Liver (tissue), 9 donors: Measurements from ENCODE around the gene REEP1. TPM values are rescaled to one million over a fixed set of nuclear protein-coding genes. Genes with fewer than 3 reads are reported as not detected.

ENCODE experiments used
- DNase-seq: peaks from one replicate; pipeline ENCODE4 v3.0.0-alpha.2; 2017; ENCODE audit warnings: low spot score
- H3K27ac ChIP-seq, 2 donors: one replicate each; pipeline ENCODE4 v1.7.0; 2013; ENCODE audit warnings: inconsistent platforms in 2 of 2, low read length in 2 of 2, control low read depth in 1 of 2, low read depth in 1 of 2, mild to moderate bottlenecking in 1 of 2
- H3K27me3 ChIP-seq, 4 donors: one replicate each; pipeline versions ENCODE4 v1.6.1 to v1.7.0; 2013; ENCODE audit warnings: low read length in 3 of 4, inconsistent platforms in 1 of 4, mild to moderate bottlenecking in 1 of 4, moderate library complexity in 1 of 4; ENCODE audit not compliant: control insufficient read depth in 4 of 4, insufficient read depth in 4 of 4
- H3K36me3 ChIP-seq, 4 donors: one replicate each; pipeline versions ENCODE4 v1.6.1 to v1.7.0; 2013; ENCODE audit warnings: low read length in 3 of 4, mild to moderate bottlenecking in 3 of 4, low read depth in 1 of 4, moderate library complexity in 1 of 4; ENCODE audit not compliant: control insufficient read depth in 4 of 4, insufficient read depth in 3 of 4
- H3K4me1 ChIP-seq, 4 donors: one replicate each; pipeline versions ENCODE4 v1.6.1 to v1.7.0; 2013; ENCODE audit warnings: low read length in 3 of 4, mild to moderate bottlenecking in 3 of 4, moderate library complexity in 1 of 4; ENCODE audit not compliant: control insufficient read depth in 4 of 4, insufficient read depth in 4 of 4
- H3K4me3 ChIP-seq, 3 donors: one replicate each; pipeline versions ENCODE4 v1.6.1 to v1.7.0; 2013; ENCODE audit warnings: low read length in 3 of 3, control low read depth in 1 of 3, low read depth in 1 of 3, mild to moderate bottlenecking in 1 of 3
- H3K9ac ChIP-seq, 2 donors: one replicate each; pipeline ENCODE4 v1.7.0; 2013; ENCODE audit warnings: low read length in 2 of 2, mild to moderate bottlenecking in 2 of 2, moderate library complexity in 2 of 2, control low read depth in 1 of 2, low read depth in 1 of 2
- H3K9me3 ChIP-seq, 4 donors: one replicate each; pipeline versions ENCODE4 v1.6.1 to v1.7.0; 2013; ENCODE audit warnings: low read length in 3 of 4; ENCODE audit not compliant: control insufficient read depth in 4 of 4
- ATF3 ChIP-seq: IDR thresholded peaks from 2 replicates; pipeline ENCODE4 v1.6.1; 2016; ENCODE audit warnings: antibody characterized with exemption
- EGR1 ChIP-seq, 2 donors: IDR thresholded peaks; 2 replicates each; pipeline ENCODE4 v1.6.1; 2016 to 2018; ENCODE audit warnings: antibody characterized with exemption in 2 of 2, low read depth in 2 of 2
- FOXA1 ChIP-seq: IDR thresholded peaks from 2 replicates; pipeline ENCODE4 v1.6.1; 2016; ENCODE audit warnings: antibody characterized with exemption
- FOXA2 ChIP-seq: IDR thresholded peaks from 2 replicates; pipeline ENCODE4 v1.6.1; 2016; ENCODE audit warnings: antibody characterized with exemption
- GABPA ChIP-seq, 2 donors: IDR thresholded peaks in 1 of 2; conservative IDR thresholded peaks in 1 of 2; 2 replicates each; pipeline ENCODE4 v1.6.1; 2016; ENCODE audit warnings: antibody characterized with exemption in 2 of 2, mild to moderate bottlenecking in 1 of 2, moderate library complexity in 1 of 2
- HNF4A ChIP-seq, 2 donors: conservative IDR thresholded peaks; 2 replicates each; pipeline ENCODE4 v1.6.1; 2016; ENCODE audit warnings: antibody characterized with exemption in 2 of 2, mild to moderate bottlenecking in 2 of 2
- HNF4G ChIP-seq: IDR thresholded peaks from 2 replicates; pipeline ENCODE4 v1.6.1; 2016; ENCODE audit warnings: antibody characterized with exemption
- JUND ChIP-seq, 2 donors: IDR thresholded peaks; 2 replicates each; pipeline ENCODE4 v1.6.1; 2016; ENCODE audit warnings: antibody characterized with exemption in 2 of 2
- MAX ChIP-seq: IDR thresholded peaks from 2 replicates; pipeline ENCODE4 v1.6.1; 2016; ENCODE audit warnings: antibody characterized with exemption
- NR2F2 ChIP-seq: IDR thresholded peaks from 2 replicates; pipeline ENCODE4 v1.6.1; 2016; ENCODE audit warnings: antibody characterized with exemption
- RAD21 ChIP-seq, 2 donors: IDR thresholded peaks; 2 replicates each; pipeline ENCODE4 v1.6.1; 2016; ENCODE audit warnings: antibody characterized with exemption in 2 of 2, mild to moderate bottlenecking in 2 of 2
- RXRA ChIP-seq, 2 donors: IDR thresholded peaks; 2 replicates each; pipeline ENCODE4 v1.6.1; 2017 to 2018; ENCODE audit warnings: antibody characterized with exemption in 2 of 2, mild to moderate bottlenecking in 1 of 2
- SP1 ChIP-seq: IDR thresholded peaks from 2 replicates; pipeline ENCODE4 v1.6.1; 2018; ENCODE audit warnings: antibody characterized with exemption, mild to moderate bottlenecking
- TAF1 ChIP-seq: conservative IDR thresholded peaks from 2 replicates; pipeline ENCODE4 v1.6.1; 2016; ENCODE audit warnings: antibody characterized with exemption, mild to moderate bottlenecking
- WGBS: extraction: QIAGEN DNeasy Blood & Tissue Kit; methylation state at CpG from one replicate; pipeline ENCODE4 v1.1.7; 2013; 5-methylcytosine and 5-hydroxymethylcytosine counted together
- polyA plus RNA-seq, 2 donors: library from polyadenylated mRNA; stranded (reverse) in 1 of 2; unstranded in 1 of 2; fragments of 200-250 nt in 1 of 2; fragments of >200 nt in 1 of 2; fragmentation: Nextera tagmentation in 1 of 2; extraction: Ambion mirVana in 1 of 2; gene quantifications; one replicate each; pipeline versions ENCODE4 v1.2.1 to v1.2.3, GENCODE V29; 2013 to 2015
- total RNA-seq, 2 donors: library from RNA; depleted of rRNA; stranded (reverse); fragments of >200 nt; gene quantifications; one replicate each; pipeline ENCODE4 v1.2.3, GENCODE V29; 2014
- TF ChIP-seq, protein P1 (sequence below): IDR thresholded peaks from 2 replicates; pipeline ENCODE4 v1.6.1; 2016; ENCODE audit warnings: antibody characterized with exemption, mild to moderate bottlenecking
- TF ChIP-seq, protein P2 (sequence below): fragments of 150-350 bp; IDR thresholded peaks from 2 replicates; pipeline ENCODE4 v1.5.1; 2017; ENCODE audit warnings: improper control_type of control experiment, low read depth, low read length; ENCODE audit not compliant: missing input control
- TF ChIP-seq, protein P3 (sequence below): IDR thresholded peaks from 2 replicates; pipeline ENCODE4 v1.6.1; 2016; ENCODE audit warnings: antibody characterized with exemption
- donor health status: healthy.
- donor health status: healthy.
- donor health status: healthy.
- donor health status: healthy.
- donor health status: healthy.

Gene REEP1
- total and polyA plus RNA-seq, 4 donors: 0.46 to 1.7 (median 0.89) TPM

DNA sequence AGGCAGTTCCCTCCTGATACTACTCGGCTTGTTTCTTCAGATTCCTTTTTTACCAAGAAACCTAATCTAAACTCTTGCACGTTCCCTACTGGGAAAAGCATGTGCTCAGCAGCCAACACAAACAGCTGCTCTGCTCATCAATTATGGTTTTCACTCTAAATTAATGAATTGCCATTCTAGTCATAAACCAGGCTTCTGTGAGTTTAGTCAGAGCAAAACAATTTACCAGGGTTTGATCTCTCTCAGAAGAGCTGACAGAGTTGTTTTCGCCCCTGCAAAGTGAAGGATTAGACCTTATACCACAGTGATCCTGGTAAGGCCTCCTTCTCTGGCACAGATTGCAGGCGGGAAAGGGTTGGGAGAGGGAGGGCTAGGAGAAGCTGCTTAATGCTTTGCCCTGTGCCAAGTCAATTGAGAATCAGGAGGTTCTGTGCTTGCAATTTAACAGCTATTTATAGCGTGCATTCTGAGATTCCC lies 57.2 kb downstream of the REEP1 start:
- Histone ChIP-seq H3K36me3 (no peaks in the 10 kb centered on the region), H3K27ac (no peak overlapping the region), H3K9me3 (no peaks in the 10 kb centered on the region), H3K4me3 (no peak overlapping the region), H3K4me1 (no peaks in the 10 kb centered on the region), H3K9ac (no peak overlapping the region), H3K27me3 (no peaks in the 10 kb centered on the region)
- 77% methylated on average over 5 of the region's 5 CpGs for WGBS
- no peak for TF ChIP-seq EGR1 (IDR thresholded peaks at IDR 0.05; ENCODE audit: low read depth in 2 of 2)
- no peak for TF ChIP-seq JUND (IDR thresholded peaks at IDR 0.05)
- TF ChIP-seq MAX: no peak
- TF ChIP-seq TAF1: no peak
- no peak for TF ChIP-seq RAD21 (IDR thresholded peaks at IDR 0.05)
- no peak for TF ChIP-seq HNF4G
- TF ChIP-seq NR2F2: no peak
- TF ChIP-seq ATF3: no peak
- TF ChIP-seq FOXA1: no peak
- no peak for TF ChIP-seq GABPA (IDR thresholded peaks at IDR 0.05 in 1 of 2, conservative IDR thresholded peaks at IDR 0.05 in 1 of 2)
- TF ChIP-seq, protein P1, sequence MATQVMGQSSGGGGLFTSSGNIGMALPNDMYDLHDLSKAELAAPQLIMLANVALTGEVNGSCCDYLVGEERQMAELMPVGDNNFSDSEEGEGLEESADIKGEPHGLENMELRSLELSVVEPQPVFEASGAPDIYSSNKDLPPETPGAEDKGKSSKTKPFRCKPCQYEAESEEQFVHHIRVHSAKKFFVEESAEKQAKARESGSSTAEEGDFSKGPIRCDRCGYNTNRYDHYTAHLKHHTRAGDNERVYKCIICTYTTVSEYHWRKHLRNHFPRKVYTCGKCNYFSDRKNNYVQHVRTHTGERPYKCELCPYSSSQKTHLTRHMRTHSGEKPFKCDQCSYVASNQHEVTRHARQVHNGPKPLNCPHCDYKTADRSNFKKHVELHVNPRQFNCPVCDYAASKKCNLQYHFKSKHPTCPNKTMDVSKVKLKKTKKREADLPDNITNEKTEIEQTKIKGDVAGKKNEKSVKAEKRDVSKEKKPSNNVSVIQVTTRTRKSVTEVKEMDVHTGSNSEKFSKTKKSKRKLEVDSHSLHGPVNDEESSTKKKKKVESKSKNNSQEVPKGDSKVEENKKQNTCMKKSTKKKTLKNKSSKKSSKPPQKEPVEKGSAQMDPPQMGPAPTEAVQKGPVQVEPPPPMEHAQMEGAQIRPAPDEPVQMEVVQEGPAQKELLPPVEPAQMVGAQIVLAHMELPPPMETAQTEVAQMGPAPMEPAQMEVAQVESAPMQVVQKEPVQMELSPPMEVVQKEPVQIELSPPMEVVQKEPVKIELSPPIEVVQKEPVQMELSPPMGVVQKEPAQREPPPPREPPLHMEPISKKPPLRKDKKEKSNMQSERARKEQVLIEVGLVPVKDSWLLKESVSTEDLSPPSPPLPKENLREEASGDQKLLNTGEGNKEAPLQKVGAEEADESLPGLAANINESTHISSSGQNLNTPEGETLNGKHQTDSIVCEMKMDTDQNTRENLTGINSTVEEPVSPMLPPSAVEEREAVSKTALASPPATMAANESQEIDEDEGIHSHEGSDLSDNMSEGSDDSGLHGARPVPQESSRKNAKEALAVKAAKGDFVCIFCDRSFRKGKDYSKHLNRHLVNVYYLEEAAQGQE: no peak
- DNase-seq: no peak

GRCh38 chr2:86275962-86276361 lies 61.5 kb downstream of the REEP1 start:
- 97% methylated on average over 3 of the region's 3 CpGs for WGBS
- H3K9ac ChIP-seq: no peak overlapping the region
- TF ChIP-seq FOXA2 (no peak), MAX (no peak), ATF3 (no peak), GABPA (IDR thresholded peaks at IDR 0.05 in 1 of 2, conservative IDR thresholded peaks at IDR 0.05 in 1 of 2) (no peak), TAF1 (no peak), NR2F2 (no peak), SP1 (no peak), HNF4G (no peak), FOXA1 (no peak), JUND (IDR thresholded peaks at IDR 0.05) (no peak), RXRA (IDR thresholded peaks at IDR 0.05) (no peak), HNF4A (conservative IDR thresholded peaks at IDR 0.05) (no peak)
- TF ChIP-seq, protein P2, sequence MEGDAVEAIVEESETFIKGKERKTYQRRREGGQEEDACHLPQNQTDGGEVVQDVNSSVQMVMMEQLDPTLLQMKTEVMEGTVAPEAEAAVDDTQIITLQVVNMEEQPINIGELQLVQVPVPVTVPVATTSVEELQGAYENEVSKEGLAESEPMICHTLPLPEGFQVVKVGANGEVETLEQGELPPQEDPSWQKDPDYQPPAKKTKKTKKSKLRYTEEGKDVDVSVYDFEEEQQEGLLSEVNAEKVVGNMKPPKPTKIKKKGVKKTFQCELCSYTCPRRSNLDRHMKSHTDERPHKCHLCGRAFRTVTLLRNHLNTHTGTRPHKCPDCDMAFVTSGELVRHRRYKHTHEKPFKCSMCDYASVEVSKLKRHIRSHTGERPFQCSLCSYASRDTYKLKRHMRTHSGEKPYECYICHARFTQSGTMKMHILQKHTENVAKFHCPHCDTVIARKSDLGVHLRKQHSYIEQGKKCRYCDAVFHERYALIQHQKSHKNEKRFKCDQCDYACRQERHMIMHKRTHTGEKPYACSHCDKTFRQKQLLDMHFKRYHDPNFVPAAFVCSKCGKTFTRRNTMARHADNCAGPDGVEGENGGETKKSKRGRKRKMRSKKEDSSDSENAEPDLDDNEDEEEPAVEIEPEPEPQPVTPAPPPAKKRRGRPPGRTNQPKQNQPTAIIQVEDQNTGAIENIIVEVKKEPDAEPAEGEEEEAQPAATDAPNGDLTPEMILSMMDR: no peak
- TF ChIP-seq, protein P3, sequence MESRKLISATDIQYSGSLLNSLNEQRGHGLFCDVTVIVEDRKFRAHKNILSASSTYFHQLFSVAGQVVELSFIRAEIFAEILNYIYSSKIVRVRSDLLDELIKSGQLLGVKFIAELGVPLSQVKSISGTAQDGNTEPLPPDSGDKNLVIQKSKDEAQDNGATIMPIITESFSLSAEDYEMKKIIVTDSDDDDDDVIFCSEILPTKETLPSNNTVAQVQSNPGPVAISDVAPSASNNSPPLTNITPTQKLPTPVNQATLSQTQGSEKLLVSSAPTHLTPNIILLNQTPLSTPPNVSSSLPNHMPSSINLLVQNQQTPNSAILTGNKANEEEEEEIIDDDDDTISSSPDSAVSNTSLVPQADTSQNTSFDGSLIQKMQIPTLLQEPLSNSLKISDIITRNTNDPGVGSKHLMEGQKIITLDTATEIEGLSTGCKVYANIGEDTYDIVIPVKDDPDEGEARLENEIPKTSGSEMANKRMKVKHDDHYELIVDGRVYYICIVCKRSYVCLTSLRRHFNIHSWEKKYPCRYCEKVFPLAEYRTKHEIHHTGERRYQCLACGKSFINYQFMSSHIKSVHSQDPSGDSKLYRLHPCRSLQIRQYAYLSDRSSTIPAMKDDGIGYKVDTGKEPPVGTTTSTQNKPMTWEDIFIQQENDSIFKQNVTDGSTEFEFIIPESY: no peak
- H3K27me3 ChIP-seq: no peaks in the 10 kb centered on the region
- no peak overlapping the region for H3K27ac ChIP-seq
- no peak for DNase-seq
- H3K9me3 ChIP-seq: peaks cover 5 to 8% (median 7%) of the 10 kb centered on the region in 4 donors
- H3K4me3 ChIP-seq: no peak overlapping the region
- no peaks in the 10 kb centered on the region for H3K4me1 ChIP-seq
- H3K36me3 ChIP-seq: no peaks in the 10 kb centered on the region
